Ishikawa (cell line): ENCODE results near the gene TAOK3.

Source experiments
- CEBPB ChIP-seq: IDR thresholded peaks from 2 replicates; pipeline ENCODE4 v1.6.1; 2012
- CREB1 ChIP-seq: IDR thresholded peaks from 2 replicates; pipeline ENCODE4 v1.6.1; 2012; ENCODE audit warnings: low read depth
- EGR1 ChIP-seq: IDR thresholded peaks from 2 replicates; pipeline ENCODE4 v1.6.1; 2012
- FOXM1 ChIP-seq: IDR thresholded peaks from 2 replicates; pipeline ENCODE4 v1.6.1; 2012; ENCODE audit warnings: low read depth, borderline replicate concordance
- MAX ChIP-seq: IDR thresholded peaks from 2 replicates; pipeline ENCODE4 v1.6.1; 2012
- NFIC ChIP-seq: IDR thresholded peaks from 2 replicates; pipeline ENCODE4 v1.6.1; 2012
- RAD21 ChIP-seq: IDR thresholded peaks from 2 replicates; pipeline ENCODE4 v1.6.1; 2012; ENCODE audit warnings: low read depth
- REST ChIP-seq: IDR thresholded peaks from 2 replicates; pipeline ENCODE4 v1.6.1; 2012; ENCODE audit warnings: low read depth, mild to moderate bottlenecking
- TAF1 ChIP-seq: IDR thresholded peaks from 2 replicates; pipeline ENCODE4 v1.6.1; 2012; ENCODE audit warnings: low read depth, mild to moderate bottlenecking
- TCF12 ChIP-seq: IDR thresholded peaks from 2 replicates; pipeline ENCODE4 v1.6.1; 2012; ENCODE audit warnings: low read depth
- TEAD4 ChIP-seq: IDR thresholded peaks from 2 replicates; pipeline ENCODE4 v1.6.1; 2012
- USF1 ChIP-seq: IDR thresholded peaks from 2 replicates; pipeline ENCODE4 v1.6.1; 2012
- YY1 ChIP-seq: IDR thresholded peaks from 2 replicates; pipeline ENCODE4 v1.6.1; 2012; ENCODE audit warnings: low read depth
- ZBTB7A ChIP-seq: IDR thresholded peaks from 2 replicates; pipeline ENCODE4 v1.6.1; 2012; ENCODE audit warnings: low read depth

TAOK3 gene

GRCh38 chr12:118125743-118126118 is 247.0 kb downstream of the TAOK3 start:
- TF ChIP-seq CEBPB (no peak), CREB1 (no peak), MAX (no peak), REST (no peak), USF1 (no peak), EGR1 (no peak), RAD21 (no peak), TEAD4 (no peak), NFIC (no peak), TAF1 (no peak)

- TF ChIP-seq REST (no peak), TCF12 (no peak), USF1 (no peak), RAD21 (no peak), YY1 (no peak), MAX (no peak)
These were observed 248.3 kb downstream of the TAOK3 start for GRCh38 chr12:118124333-118124874.

GRCh38 chr12:118122264-118122663 is 250.4 kb downstream of the TAOK3 start:
- TF ChIP-seq ZBTB7A (no peak), YY1 (no peak), TCF12 (no peak)

GRCh38 chr12:118120579-118121363 is 251.9 kb downstream of the TAOK3 start:
- TF ChIP-seq USF1 (no peak), RAD21 (peak; percentile 61), FOXM1 (no peak)

- TF ChIP-seq MAX: no peak
- no peak for TF ChIP-seq USF1
- no peak for TF ChIP-seq TAF1
- no peak for TF ChIP-seq YY1
These were observed 253.2 kb downstream of the TAOK3 start for GRCh38 chr12:118119449-118119879.

- TF ChIP-seq RAD21 (no peak), REST (peak; percentile 70), USF1 (no peak), TEAD4 (no peak)
These were observed 263.6 kb downstream of the TAOK3 start for GRCh38 chr12:118109088-118109487.
